MM.1S (cell line): ENCODE results near the gene SLC8A3.

Source experiments
- EZH2 ChIP-seq: fragments of 300-600 bp; sonication (generic); optimal IDR thresholded peaks from 2 replicates; pipeline ENCODE3; 2017; ENCODE audit warnings: low read depth, mild to moderate bottlenecking, antibody characterized with exemption, low read length, mixed read lengths
- EZH2phosphoT487 ChIP-seq: fragments of 300-600 bp; sonication (generic); IDR thresholded peaks from 2 replicates; pipeline ENCODE4 v1.6.1; 2018; ENCODE audit warnings: antibody characterized with exemption, low read length
- TF ChIP-seq, protein P1 (sequence below): fragments of 300-600 bp; sonication (generic); IDR thresholded peaks from 2 replicates; pipeline ENCODE4 v1.5.1; 2016; ENCODE audit warnings: antibody characterized with exemption, low read length, mixed read lengths

DNA sequence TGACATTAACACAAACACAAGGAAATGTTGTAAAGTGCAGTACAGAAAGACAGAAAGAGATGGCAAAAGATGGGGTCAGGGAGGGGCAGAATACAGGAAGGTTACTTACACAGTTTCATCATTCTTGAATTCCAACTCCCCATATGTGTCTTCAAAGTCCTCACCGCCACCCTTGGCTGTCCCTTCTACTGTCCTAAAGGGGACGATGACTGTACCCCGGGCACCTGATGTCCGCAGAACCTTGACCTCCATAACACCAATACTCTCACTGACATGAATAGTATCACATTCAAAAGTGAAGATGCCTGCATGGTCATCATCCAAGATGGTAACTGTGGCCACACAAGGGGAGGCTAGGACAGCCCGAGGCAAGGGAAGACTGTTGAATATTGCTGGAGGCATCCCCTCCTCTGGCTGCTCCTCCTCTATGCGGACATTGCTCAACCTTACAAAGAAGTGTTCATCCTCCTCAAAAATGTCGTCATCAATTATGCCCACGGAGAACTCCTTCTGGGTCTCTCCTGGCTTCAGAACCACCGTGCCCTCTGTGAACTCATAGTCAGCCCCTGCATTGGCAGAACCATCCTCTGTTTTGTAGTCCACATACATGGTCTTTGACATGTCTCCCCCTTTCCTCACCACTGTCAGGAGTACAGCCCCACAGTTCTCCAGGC, 22.1 kb downstream of the SLC8A3 start:
- TF ChIP-seq EZH2 (no peak), EZH2phosphoT487 (no peak)
- TF ChIP-seq, protein P1, sequence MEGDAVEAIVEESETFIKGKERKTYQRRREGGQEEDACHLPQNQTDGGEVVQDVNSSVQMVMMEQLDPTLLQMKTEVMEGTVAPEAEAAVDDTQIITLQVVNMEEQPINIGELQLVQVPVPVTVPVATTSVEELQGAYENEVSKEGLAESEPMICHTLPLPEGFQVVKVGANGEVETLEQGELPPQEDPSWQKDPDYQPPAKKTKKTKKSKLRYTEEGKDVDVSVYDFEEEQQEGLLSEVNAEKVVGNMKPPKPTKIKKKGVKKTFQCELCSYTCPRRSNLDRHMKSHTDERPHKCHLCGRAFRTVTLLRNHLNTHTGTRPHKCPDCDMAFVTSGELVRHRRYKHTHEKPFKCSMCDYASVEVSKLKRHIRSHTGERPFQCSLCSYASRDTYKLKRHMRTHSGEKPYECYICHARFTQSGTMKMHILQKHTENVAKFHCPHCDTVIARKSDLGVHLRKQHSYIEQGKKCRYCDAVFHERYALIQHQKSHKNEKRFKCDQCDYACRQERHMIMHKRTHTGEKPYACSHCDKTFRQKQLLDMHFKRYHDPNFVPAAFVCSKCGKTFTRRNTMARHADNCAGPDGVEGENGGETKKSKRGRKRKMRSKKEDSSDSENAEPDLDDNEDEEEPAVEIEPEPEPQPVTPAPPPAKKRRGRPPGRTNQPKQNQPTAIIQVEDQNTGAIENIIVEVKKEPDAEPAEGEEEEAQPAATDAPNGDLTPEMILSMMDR = no peak
